AG04450 (cell line): ENCODE data around the gene MAPKAPK3. TPM values are rescaled to one million over a fixed set of nuclear protein-coding genes. Genes with fewer than 3 reads are reported as not detected.

Source experiments
- CTCF ChIA-PET: fragments of 300-600, 350-600 bp; formaldehyde crosslinking; extraction: SDS; loops from one replicate; lab custom pipeline; 2022; ENCODE audit warnings: antibody characterized with exemption, inconsistent platforms; lab: Charles Lee
- POLR2A ChIA-PET: fragments of 350-600 bp; formaldehyde crosslinking; extraction: SDS; loops from one replicate; lab custom pipeline; 2021; ENCODE audit warnings: antibody characterized with exemption, inconsistent platforms; lab: Yijun Ruan, JAX
- DNase-seq: peaks from one replicate; pipeline ENCODE4 v3.0.0-alpha.2; 2011; ENCODE audit warnings: low read depth, low spot score
- H3K27ac ChIP-seq: one replicate; pipeline ENCODE4 v1.5.1; 2012; ENCODE audit warnings: low read depth, low read length, control low read depth
- H3K27me3 ChIP-seq: one replicate; pipeline ENCODE4 v1.6.0; 2012; ENCODE audit warnings: low read length; ENCODE audit not compliant: control insufficient read depth, insufficient read depth
- H3K4me3 ChIP-seq: 2 replicates; pipeline ENCODE4 v1.5.1; 2011; ENCODE audit warnings: mild to moderate bottlenecking, low read depth, low read length, control low read depth
- H3K9me3 ChIP-seq: 2 replicates; pipeline ENCODE4 v1.5.1; 2012; ENCODE audit warnings: low read length; ENCODE audit not compliant: control insufficient read depth, insufficient read depth
- polyA plus RNA-seq: library from polyadenylated mRNA; depleted of rRNA; stranded (reverse); fragments of >200 nt; gene quantifications from 2 replicates; pipeline ENCODE4 v1.2.3, GENCODE V29; 2011
- TF ChIP-seq, protein P1 (sequence below): IDR thresholded peaks from 2 replicates; pipeline ENCODE4 v1.5.1; 2011; ENCODE audit warnings: low read depth, low read length, control low read depth, inconsistent platforms

MAPKAPK3 gene
- polyA plus RNA-seq, 1 experiment, result 35.7 TPM

DNA sequence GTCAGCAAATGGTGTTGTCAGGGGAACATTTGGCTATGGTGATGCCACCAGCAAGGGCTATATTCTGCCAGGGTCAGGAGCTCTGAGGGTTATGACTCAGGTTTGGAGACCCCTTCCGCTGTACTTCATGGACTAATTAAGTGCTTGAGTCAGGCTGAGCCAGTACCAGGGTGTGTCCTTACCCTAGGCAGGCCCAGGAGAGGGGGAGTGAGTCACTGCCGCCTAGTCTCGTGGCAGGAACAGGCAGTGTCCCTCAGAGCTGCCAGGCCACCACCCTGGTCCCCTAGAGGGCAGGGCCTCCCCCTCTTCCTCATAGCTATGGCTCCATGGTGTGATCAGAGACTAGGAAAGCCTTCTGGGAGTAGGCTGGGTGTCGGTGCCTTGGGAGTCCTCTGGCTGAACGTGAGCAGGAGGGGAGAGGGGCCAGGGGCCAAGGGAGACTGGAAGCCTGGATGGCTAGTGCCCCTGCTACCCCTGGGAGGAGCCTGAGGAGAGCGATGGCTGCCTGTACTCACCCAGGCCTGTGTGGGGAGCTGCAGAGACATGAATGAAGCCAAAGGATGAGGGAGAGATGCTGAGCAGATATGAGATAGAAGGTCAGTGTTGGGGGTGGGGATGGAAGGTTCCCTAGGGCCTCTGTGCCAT lies 10.6 kb downstream of the MAPKAPK3 start:
- ChIA-PET POLR2A (interaction anchor here (0.6 kb wide), 2 partner anchors 10 to 33 kb away, joined by 4 to 6 read pairs; no protein-coding TSS in a partner anchor), CTCF (interaction anchor here (1.4 to 4.8 kb wide), 2 partner anchors 12 to 473 kb away, joined by 5 to 22 read pairs; partner anchors contain the start of gene MAPKAPK3)
- no peak overlapping the region for H3K4me3 ChIP-seq
- TF ChIP-seq, protein P1, sequence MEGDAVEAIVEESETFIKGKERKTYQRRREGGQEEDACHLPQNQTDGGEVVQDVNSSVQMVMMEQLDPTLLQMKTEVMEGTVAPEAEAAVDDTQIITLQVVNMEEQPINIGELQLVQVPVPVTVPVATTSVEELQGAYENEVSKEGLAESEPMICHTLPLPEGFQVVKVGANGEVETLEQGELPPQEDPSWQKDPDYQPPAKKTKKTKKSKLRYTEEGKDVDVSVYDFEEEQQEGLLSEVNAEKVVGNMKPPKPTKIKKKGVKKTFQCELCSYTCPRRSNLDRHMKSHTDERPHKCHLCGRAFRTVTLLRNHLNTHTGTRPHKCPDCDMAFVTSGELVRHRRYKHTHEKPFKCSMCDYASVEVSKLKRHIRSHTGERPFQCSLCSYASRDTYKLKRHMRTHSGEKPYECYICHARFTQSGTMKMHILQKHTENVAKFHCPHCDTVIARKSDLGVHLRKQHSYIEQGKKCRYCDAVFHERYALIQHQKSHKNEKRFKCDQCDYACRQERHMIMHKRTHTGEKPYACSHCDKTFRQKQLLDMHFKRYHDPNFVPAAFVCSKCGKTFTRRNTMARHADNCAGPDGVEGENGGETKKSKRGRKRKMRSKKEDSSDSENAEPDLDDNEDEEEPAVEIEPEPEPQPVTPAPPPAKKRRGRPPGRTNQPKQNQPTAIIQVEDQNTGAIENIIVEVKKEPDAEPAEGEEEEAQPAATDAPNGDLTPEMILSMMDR, result peak; percentile 39; the same call in 1 of the 2 replicates
- H3K27ac ChIP-seq, result no peak overlapping the region
- H3K9me3 ChIP-seq, result no peaks in the 10 kb centered on the region
- no peak for DNase-seq
- no peaks in the 10 kb centered on the region for H3K27me3 ChIP-seq

DNA sequence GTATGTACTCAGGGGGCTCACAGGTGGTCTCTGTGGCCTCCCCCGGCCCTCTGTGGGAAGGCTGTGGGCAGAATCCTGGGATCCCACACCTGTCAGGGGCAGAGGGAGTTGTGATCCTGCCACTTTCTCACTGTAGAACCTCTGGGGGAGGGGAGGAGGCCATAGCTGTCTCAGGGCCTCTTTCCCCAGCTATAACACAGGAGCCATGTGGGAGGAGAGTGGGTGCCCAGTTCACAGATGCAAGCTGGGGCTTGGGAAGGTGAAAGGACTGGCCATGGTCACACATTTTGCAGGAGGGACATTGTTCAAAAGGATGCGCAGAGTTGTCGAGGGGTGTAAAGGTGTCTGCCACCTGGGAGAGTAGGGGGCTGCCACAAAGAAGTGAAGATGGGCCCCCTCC lies 11.7 kb downstream of the MAPKAPK3 start:
- DNase-seq, result no peak
- Histone ChIP-seq H3K4me3 (no peak overlapping the region), H3K9me3 (no peaks in the 10 kb centered on the region), H3K27ac (no peak overlapping the region), H3K27me3 (no peaks in the 10 kb centered on the region)
- CTCF ChIA-PET, result interaction anchor here (1.4 to 4.8 kb wide), 2 partner anchors 13 to 472 kb away, joined by 5 to 22 read pairs; partner anchors contain the start of gene MAPKAPK3
- TF ChIP-seq, protein P1, result no peak
- POLR2A ChIA-PET, result no interaction called here

DNA sequence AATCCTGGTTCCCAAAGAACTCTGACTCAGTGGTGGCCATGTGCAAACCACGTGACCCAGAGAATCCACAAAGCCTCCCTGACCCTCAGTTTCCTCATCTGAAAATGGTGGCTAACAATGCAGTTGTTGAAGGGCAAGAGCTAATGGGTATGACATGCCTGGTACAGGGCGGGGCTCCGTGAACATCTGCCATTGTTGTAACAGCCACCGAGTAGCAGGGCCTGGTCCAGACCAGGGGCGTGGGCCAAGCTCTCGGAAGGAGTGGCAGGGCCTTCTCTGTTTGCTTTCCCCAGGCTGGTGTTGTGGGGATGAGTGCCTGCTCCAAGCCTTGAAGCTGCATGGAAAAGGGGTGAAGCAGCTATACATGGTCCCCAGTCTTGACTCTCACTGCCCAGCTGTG lies 13.4 kb downstream of the MAPKAPK3 start:
- ChIA-PET POLR2A (no interaction called here), CTCF (interaction anchor here (0.5 to 3.7 kb wide), 2 partner anchors 14 to 122 kb away, joined by 3 to 14 read pairs; partner anchors contain the start of gene MAPKAPK3)
- no peak overlapping the region for H3K27ac ChIP-seq
- no peak overlapping the region for H3K4me3 ChIP-seq
- TF ChIP-seq, protein P1, result no peak
- no peaks in the 10 kb centered on the region for H3K27me3 ChIP-seq
- no peak for DNase-seq
- H3K9me3 ChIP-seq, result no peaks in the 10 kb centered on the region

DNA sequence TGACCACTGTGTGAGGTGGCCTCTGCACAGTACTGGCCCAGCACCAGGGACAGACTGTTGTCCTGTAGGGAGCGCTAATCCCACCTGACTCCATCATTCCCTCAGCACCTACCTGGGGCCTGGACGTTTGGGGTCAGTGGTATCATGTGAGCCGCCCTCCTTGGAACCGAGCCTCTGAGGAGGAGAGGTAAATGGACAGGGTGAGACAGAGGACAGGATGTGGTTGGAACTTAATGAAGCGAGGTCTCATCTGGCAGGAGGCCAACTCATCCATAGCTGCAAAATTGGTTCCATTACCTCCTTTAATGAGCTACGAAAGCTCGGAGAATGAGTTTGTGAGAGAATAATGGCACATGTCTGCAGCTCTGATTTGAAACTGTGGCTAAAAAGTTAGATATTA lies 13.9 kb downstream of the MAPKAPK3 start:
- Histone ChIP-seq H3K9me3 (no peaks in the 10 kb centered on the region), H3K27me3 (no peaks in the 10 kb centered on the region), H3K4me3 (no peak overlapping the region), H3K27ac (no peak overlapping the region)
- ChIA-PET POLR2A (no interaction called here), CTCF (interaction anchor here (3.7 kb wide), 1 partner anchor 15 kb away, joined by 14 read pairs; the partner anchor contains the start of gene MAPKAPK3)
- TF ChIP-seq, protein P1, result no peak
- DNase-seq, result no peak

DNA sequence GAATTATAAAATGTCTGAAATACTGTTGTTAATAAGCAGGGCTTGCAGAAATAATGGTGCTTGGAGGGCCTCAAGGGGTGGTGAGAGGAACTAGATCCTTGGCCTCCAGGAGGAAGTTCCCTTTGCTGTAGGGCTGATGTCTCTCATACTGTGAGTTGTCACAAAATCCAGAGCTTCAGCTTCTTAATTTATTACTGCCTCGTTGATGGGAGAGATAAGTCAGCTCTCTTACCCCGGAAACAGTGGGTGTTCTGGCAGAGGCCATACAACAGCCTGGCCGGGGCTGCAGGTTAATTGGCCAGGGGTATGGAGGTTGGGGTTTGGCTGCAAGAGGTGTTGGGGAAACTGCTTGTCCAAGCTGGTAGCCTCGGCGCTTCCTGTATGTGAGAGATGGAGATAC lies 15.5 kb downstream of the MAPKAPK3 start:
- TF ChIP-seq, protein P1, result no peak
- no peak overlapping the region for H3K27ac ChIP-seq
- POLR2A ChIA-PET, result interaction anchor here (0.7 kb wide), 1 partner anchor 9 kb away, joined by 4 read pairs; no protein-coding TSS in a partner anchor
- H3K9me3 ChIP-seq, result no peaks in the 10 kb centered on the region
- no peak for DNase-seq
- H3K4me3 ChIP-seq, result no peak overlapping the region
- CTCF ChIA-PET, result interaction anchor here (3.7 kb wide), 1 partner anchor 16 kb away, joined by 14 read pairs; the partner anchor contains the start of gene MAPKAPK3
- no peaks in the 10 kb centered on the region for H3K27me3 ChIP-seq
